PFSK-1 (cell line): Measurements from ENCODE around the gene SETBP1.

Experiments used
- FOXP2 ChIP-seq: optimal IDR thresholded peaks from 2 replicates; pipeline ENCODE3; 2011; ENCODE audit warnings: borderline replicate concordance, control low read depth, inconsistent platforms; ENCODE audit not compliant: insufficient read depth; ENCODE audit errors: extremely low read length, extremely low read depth
- POLR2AphosphoS5 ChIP-seq: IDR thresholded peaks from 2 replicates; pipeline ENCODE4 v1.6.1; 2012; ENCODE audit warnings: low read depth, mild to moderate bottlenecking, control low read depth, low read length, moderate library complexity
- REST ChIP-seq, 2 experiments: IDR thresholded peaks; 2 replicates each; pipeline versions ENCODE4 v1.6.1 to v1.8.0; 2011 to 2012; ENCODE audit warnings: low read depth in 2 of 2, low read length in 2 of 2, control low read depth in 1 of 2, inconsistent platforms in 1 of 2, mild to moderate bottlenecking in 1 of 2, moderate library complexity in 1 of 2; ENCODE audit not compliant: insufficient read depth in 1 of 2
- SIN3A ChIP-seq: IDR thresholded peaks from 2 replicates; pipeline ENCODE4 v1.6.1; 2012; ENCODE audit warnings: mild to moderate bottlenecking, low read length, moderate library complexity, borderline replicate concordance; ENCODE audit not compliant: insufficient read depth
- TAF1 ChIP-seq: IDR thresholded peaks from 2 replicates; pipeline ENCODE4 v1.6.1; 2012; ENCODE audit warnings: low read length, control low read depth, borderline replicate concordance; ENCODE audit not compliant: insufficient read depth

SETBP1 gene

GRCh38 chr18:44700652-44701051 is 20.0 kb downstream of the SETBP1 start:
- TF ChIP-seq SIN3A, result no peak
- TF ChIP-seq POLR2AphosphoS5, result no peak
- no peak for TF ChIP-seq TAF1

- TF ChIP-seq FOXP2, result no peak
- no peak for TF ChIP-seq TAF1
- no peak for TF ChIP-seq SIN3A
- no peak for TF ChIP-seq POLR2AphosphoS5
- no peak for TF ChIP-seq REST (IDR thresholded peaks at IDR 0.05; ENCODE audit: insufficient read depth in 1 of 2, low read depth in 2 of 2, low read length in 2 of 2)
Measured at GRCh38 chr18:44701227-44701626, 20.5 kb downstream of the SETBP1 start.

GRCh38 chr18:44702594-44702993 is 21.9 kb downstream of the SETBP1 start:
- no peak for TF ChIP-seq FOXP2
- no peak for TF ChIP-seq POLR2AphosphoS5
- TF ChIP-seq SIN3A, result no peak
- TF ChIP-seq TAF1, result no peak
- TF ChIP-seq REST (IDR thresholded peaks at IDR 0.05; ENCODE audit: insufficient read depth in 1 of 2, low read depth in 2 of 2, low read length in 2 of 2), result no peak

GRCh38 chr18:44704135-44704789 is 23.6 kb downstream of the SETBP1 start:
- TF ChIP-seq POLR2AphosphoS5, result no peak

GRCh38 chr18:44705075-44705675 is 24.5 kb downstream of the SETBP1 start:
- TF ChIP-seq REST (IDR thresholded peaks at IDR 0.05; ENCODE audit: insufficient read depth in 1 of 2, low read depth in 2 of 2, low read length in 2 of 2), result no peak
- no peak for TF ChIP-seq SIN3A
- no peak for TF ChIP-seq FOXP2
- no peak for TF ChIP-seq POLR2AphosphoS5
- no peak for TF ChIP-seq TAF1

GRCh38 chr18:44708451-44709083 is 27.9 kb downstream of the SETBP1 start:
- TF ChIP-seq REST (IDR thresholded peaks at IDR 0.05; ENCODE audit: insufficient read depth in 1 of 2, low read depth in 2 of 2, low read length in 2 of 2) (no peak), TAF1 (no peak), SIN3A (no peak), POLR2AphosphoS5 (no peak), FOXP2 (no peak)
